HepG2 (cell line): ENCODE results near the gene LYRM4. TPM values are rescaled to one million over a fixed set of nuclear protein-coding genes. Genes with fewer than 3 reads are reported as not detected.
A peak's percentile ranks its signal among the peaks of the same experiment; 100 is the strongest.

Experiments
- ASH2L ChIP-seq: fragments of 300-600, 200-600 bp; sonication (generic); IDR thresholded peaks from 2 replicates; pipeline ENCODE4 v1.7.0; 2017; ENCODE audit warnings: low read depth, mild to moderate bottlenecking, moderate library complexity, mixed read lengths, low read length; ENCODE audit not compliant: insufficient read length
- MBNL3 ChIP-seq: fragments of 250-450 bp; sonication (Bioruptor Pico); conservative IDR thresholded peaks from 2 replicates; pipeline ENCODE4 v1.8.0; 2022; ENCODE audit warnings: mild to moderate bottlenecking, inconsistent platforms
- NCOA1 ChIP-seq: sonication (generic); formaldehyde crosslinking; IDR thresholded peaks from 2 replicates; pipeline ENCODE4 v1.9.0; 2021; ENCODE audit warnings: missing genetic modification reagents
- NFIC ChIP-seq: IDR thresholded peaks from 2 replicates; pipeline ENCODE4 v1.6.1; 2012; ENCODE audit warnings: mild to moderate bottlenecking, low read length, inconsistent platforms
- NR2C2 ChIP-seq: sonication (generic); formaldehyde crosslinking; IDR thresholded peaks from 2 replicates; pipeline ENCODE4 v1.4.0; 2020; ENCODE audit warnings: missing genetic modification reagents, mild to moderate bottlenecking, moderate library complexity, borderline replicate concordance
- RBM22 ChIP-seq: fragments of 200-400 bp; formaldehyde crosslinking; optimal IDR thresholded peaks from 2 replicates; pipeline ENCODE3; 2017; ENCODE audit warnings: mild to moderate bottlenecking, low read length, moderate library complexity
- RORA ChIP-seq: sonication (generic); formaldehyde crosslinking; IDR thresholded peaks from 2 replicates; pipeline ENCODE4 v1.5.0; 2020; ENCODE audit warnings: mild to moderate bottlenecking, missing genetic modification reagents, moderate library complexity
- SIN3A ChIP-seq: IDR thresholded peaks from 2 replicates; pipeline ENCODE4 v1.6.1; 2011; ENCODE audit warnings: low read depth, mild to moderate bottlenecking, control low read depth, low read length, borderline replicate concordance
- SRSF4 ChIP-seq: fragments of 200-400 bp; formaldehyde crosslinking; IDR thresholded peaks from one replicate; pipeline ENCODE4 v1.6.1; 2018; ENCODE audit warnings: mild to moderate bottlenecking, low read depth, low read length, moderate library complexity; ENCODE audit not compliant: poor library complexity, severe bottlenecking
- STAG1 ChIP-seq: sonication (generic); formaldehyde crosslinking; IDR thresholded peaks from 2 replicates; pipeline ENCODE4 v1.4.0; 2020; ENCODE audit warnings: missing genetic modification reagents
- TCF7 ChIP-seq: sonication (generic); IDR thresholded peaks from 2 replicates; pipeline ENCODE4 v1.6.1; 2016; ENCODE audit warnings: antibody characterized with exemption, low read depth
- THYN1 ChIP-seq: sonication (generic); formaldehyde crosslinking; IDR thresholded peaks from 2 replicates; pipeline ENCODE4 v1.8.1; 2023; ENCODE audit warnings: low read depth, mild to moderate bottlenecking, moderate library complexity, missing genetic modification reagents, borderline replicate concordance
- ZNF180 ChIP-seq: sonication (generic); formaldehyde crosslinking; IDR thresholded peaks from 2 replicates; pipeline ENCODE4 v1.4.0; 2020; ENCODE audit warnings: low read depth, missing genetic modification reagents, borderline replicate concordance
- ZNF232 ChIP-seq: sonication (generic); formaldehyde crosslinking; IDR thresholded peaks from 2 replicates; pipeline ENCODE4 v1.4.0; 2020; ENCODE audit warnings: missing genetic modification reagents, borderline replicate concordance
- ZNF251 ChIP-seq: sonication (generic); formaldehyde crosslinking; IDR thresholded peaks from 2 replicates; pipeline ENCODE4 v1.9.0; 2021; ENCODE audit warnings: mild to moderate bottlenecking, missing genetic modification reagents
- ZNF484 ChIP-seq: sonication (generic); formaldehyde crosslinking; IDR thresholded peaks from 2 replicates; pipeline ENCODE4 v1.5.1; 2020; ENCODE audit warnings: mild to moderate bottlenecking, low read depth, missing genetic modification reagents, borderline replicate concordance
- ZNF557 ChIP-seq: sonication (generic); formaldehyde crosslinking; IDR thresholded peaks from 2 replicates; pipeline ENCODE4 v1.4.0; 2020; ENCODE audit warnings: missing genetic modification reagents
- ZNF605 ChIP-seq: sonication (generic); formaldehyde crosslinking; IDR thresholded peaks from 2 replicates; pipeline ENCODE4 v1.8.0; 2022; ENCODE audit warnings: mild to moderate bottlenecking, missing genetic modification reagents
- ZNF629 ChIP-seq: sonication (generic); formaldehyde crosslinking; conservative IDR thresholded peaks from 2 replicates; pipeline ENCODE4 v1.5.0; 2020; ENCODE audit warnings: missing genetic modification reagents
- ZNF670 ChIP-seq: sonication (generic); formaldehyde crosslinking; IDR thresholded peaks from 2 replicates; pipeline ENCODE4 v1.8.0; 2022; ENCODE audit warnings: mild to moderate bottlenecking, missing genetic modification reagents, borderline replicate concordance
- ZNF713 ChIP-seq: sonication (generic); formaldehyde crosslinking; IDR thresholded peaks from 2 replicates; pipeline ENCODE4 v1.4.0; 2020; ENCODE audit warnings: mild to moderate bottlenecking, missing genetic modification reagents
- ZSCAN29 ChIP-seq: sonication (generic); formaldehyde crosslinking; conservative IDR thresholded peaks from 2 replicates; pipeline ENCODE4 v1.4.0; 2020; ENCODE audit warnings: mild to moderate bottlenecking, missing genetic modification reagents
- polyA plus RNA-seq, 8 experiments: library from polyadenylated mRNA; depleted of rRNA in 3 of 8; stranded (reverse) in 7 of 8; unstranded in 1 of 8; fragments of >200 nt; fragmentation: Illumina TruSeq in 4 of 8; extraction: Trizol in 4 of 8; gene quantifications; 2 replicates each; pipeline versions ENCODE4 v1.2.1 to v1.2.3, GENCODE V29; 2011 to 2016; ENCODE audit warnings: low read depth in 4 of 8, missing spikeins in 1 of 8, mixed read lengths in 1 of 8; ENCODE audit not compliant: insufficient read depth in 1 of 8
- total RNA-seq, 5 experiments: library from RNA; depleted of rRNA; stranded (reverse); fragments of >200 nt; fragmentation: Illumina TruSeq; extraction: Trizol; gene quantifications; 2 replicates each; pipeline ENCODE4 v1.2.3, GENCODE V29; 2016; ENCODE audit warnings: low read depth in 1 of 5
- TF ChIP-seq, protein P1 (sequence below): sonication (generic); formaldehyde crosslinking; IDR thresholded peaks from 2 replicates; pipeline ENCODE4 v1.4.0; 2020; ENCODE audit warnings: missing genetic modification reagents
- TF ChIP-seq, protein P2 (sequence below): sonication (generic); formaldehyde crosslinking; IDR thresholded peaks from 2 replicates; pipeline ENCODE4 v1.4.0; 2020; ENCODE audit warnings: missing genetic modification reagents, borderline replicate concordance
- TF ChIP-seq, protein P3 (sequence below): sonication (generic); formaldehyde crosslinking; IDR thresholded peaks from 2 replicates; pipeline ENCODE4 v1.8.1; 2022; ENCODE audit warnings: mild to moderate bottlenecking, missing genetic modification reagents
- TF ChIP-seq, protein P4 (sequence below): sonication (generic); formaldehyde crosslinking; conservative IDR thresholded peaks from 2 replicates; pipeline ENCODE4 v1.4.0; 2020; ENCODE audit warnings: missing genetic modification reagents

Gene LYRM4
- total and polyA plus RNA-seq, 2 of the 13 experiments (the other 11 are each of a cell fraction or from before 2014, with no cell fraction given) = 64.6 to 67.5 TPM

DNA sequence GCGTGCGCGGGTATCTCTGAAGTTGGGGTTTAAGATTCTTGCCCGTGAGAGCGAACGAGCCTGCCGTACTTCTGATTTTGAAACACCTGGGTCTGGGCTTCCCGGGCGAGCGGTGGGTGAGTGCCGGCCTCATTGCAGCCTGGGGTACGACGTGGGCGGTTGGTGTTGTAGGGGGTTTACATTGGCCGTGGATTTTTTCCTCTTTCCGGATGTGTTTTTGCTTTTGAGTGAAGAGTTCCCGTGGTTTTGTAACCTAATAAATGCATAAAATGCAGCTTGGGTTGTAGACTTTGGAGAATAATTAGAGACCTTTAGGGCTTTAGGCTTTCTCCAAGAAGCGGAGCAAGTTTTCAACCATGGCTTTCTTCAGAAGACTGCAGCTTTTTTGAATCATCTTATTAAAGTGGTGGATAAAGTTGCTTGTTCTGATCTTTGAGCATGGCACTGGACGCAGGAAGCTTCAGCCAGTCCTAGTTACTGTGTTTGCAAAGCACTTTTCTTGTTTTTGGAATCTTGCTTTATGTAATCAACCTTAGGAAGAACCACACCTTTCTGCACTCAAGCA lies 877 bp upstream of the LYRM4 start (continued):
- TF ChIP-seq RBM22 = no peak
- no peak for TF ChIP-seq ZNF713
- TF ChIP-seq SIN3A = peak; percentile 34
- TF ChIP-seq, protein P1, sequence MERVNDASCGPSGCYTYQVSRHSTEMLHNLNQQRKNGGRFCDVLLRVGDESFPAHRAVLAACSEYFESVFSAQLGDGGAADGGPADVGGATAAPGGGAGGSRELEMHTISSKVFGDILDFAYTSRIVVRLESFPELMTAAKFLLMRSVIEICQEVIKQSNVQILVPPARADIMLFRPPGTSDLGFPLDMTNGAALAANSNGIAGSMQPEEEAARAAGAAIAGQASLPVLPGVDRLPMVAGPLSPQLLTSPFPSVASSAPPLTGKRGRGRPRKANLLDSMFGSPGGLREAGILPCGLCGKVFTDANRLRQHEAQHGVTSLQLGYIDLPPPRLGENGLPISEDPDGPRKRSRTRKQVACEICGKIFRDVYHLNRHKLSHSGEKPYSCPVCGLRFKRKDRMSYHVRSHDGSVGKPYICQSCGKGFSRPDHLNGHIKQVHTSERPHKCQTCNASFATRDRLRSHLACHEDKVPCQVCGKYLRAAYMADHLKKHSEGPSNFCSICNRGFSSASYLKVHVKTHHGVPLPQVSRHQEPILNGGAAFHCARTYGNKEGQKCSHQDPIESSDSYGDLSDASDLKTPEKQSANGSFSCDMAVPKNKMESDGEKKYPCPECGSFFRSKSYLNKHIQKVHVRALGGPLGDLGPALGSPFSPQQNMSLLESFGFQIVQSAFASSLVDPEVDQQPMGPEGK (CRISPR knock-in tag) = no peak
- TF ChIP-seq, protein P2, sequence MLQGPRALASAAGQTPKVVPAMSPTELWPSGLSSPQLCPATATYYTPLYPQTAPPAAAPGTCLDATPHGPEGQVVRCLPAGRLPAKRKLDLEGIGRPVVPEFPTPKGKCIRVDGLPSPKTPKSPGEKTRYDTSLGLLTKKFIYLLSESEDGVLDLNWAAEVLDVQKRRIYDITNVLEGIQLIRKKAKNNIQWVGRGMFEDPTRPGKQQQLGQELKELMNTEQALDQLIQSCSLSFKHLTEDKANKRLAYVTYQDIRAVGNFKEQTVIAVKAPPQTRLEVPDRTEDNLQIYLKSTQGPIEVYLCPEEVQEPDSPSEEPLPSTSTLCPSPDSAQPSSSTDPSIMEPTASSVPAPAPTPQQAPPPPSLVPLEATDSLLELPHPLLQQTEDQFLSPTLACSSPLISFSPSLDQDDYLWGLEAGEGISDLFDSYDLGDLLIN = no peak
- TF ChIP-seq, protein P3, sequence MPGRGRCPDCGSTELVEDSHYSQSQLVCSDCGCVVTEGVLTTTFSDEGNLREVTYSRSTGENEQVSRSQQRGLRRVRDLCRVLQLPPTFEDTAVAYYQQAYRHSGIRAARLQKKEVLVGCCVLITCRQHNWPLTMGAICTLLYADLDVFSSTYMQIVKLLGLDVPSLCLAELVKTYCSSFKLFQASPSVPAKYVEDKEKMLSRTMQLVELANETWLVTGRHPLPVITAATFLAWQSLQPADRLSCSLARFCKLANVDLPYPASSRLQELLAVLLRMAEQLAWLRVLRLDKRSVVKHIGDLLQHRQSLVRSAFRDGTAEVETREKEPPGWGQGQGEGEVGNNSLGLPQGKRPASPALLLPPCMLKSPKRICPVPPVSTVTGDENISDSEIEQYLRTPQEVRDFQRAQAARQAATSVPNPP (CRISPR knock-in tag) = no peak
- no peak for TF ChIP-seq RORA (CRISPR knock-in tag)
- no peak for TF ChIP-seq ZSCAN29 (CRISPR knock-in tag)
- peak; percentile 26 for TF ChIP-seq ASH2L
- no peak for TF ChIP-seq THYN1 (CRISPR knock-in tag)
- no peak for TF ChIP-seq ZNF670 (CRISPR knock-in tag)
- TF ChIP-seq ZNF251 = no peak
- TF ChIP-seq, protein P4, sequence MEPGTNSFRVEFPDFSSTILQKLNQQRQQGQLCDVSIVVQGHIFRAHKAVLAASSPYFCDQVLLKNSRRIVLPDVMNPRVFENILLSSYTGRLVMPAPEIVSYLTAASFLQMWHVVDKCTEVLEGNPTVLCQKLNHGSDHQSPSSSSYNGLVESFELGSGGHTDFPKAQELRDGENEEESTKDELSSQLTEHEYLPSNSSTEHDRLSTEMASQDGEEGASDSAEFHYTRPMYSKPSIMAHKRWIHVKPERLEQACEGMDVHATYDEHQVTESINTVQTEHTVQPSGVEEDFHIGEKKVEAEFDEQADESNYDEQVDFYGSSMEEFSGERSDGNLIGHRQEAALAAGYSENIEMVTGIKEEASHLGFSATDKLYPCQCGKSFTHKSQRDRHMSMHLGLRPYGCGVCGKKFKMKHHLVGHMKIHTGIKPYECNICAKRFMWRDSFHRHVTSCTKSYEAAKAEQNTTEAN = no peak
- TF ChIP-seq ZNF484 = no peak
- TF ChIP-seq NCOA1 (CRISPR knock-in tag) = no peak
- 0 out of 2 replicates have a peak, but pooled peaks have one; percentile 3 for TF ChIP-seq NR2C2
- TF ChIP-seq ZNF180 (CRISPR knock-in tag) = no peak
- TF ChIP-seq NFIC = peak; percentile 39; the same call in 1 of the 2 replicates
- TF ChIP-seq STAG1 (CRISPR knock-in tag) = no peak
- TF ChIP-seq ZNF557 (CRISPR knock-in tag) = no peak
- TF ChIP-seq ZNF232 = no peak
- no peak for TF ChIP-seq ZNF629
- TF ChIP-seq SRSF4 = no peak
- TF ChIP-seq MBNL3 (CRISPR knock-in tag) = no peak
- TF ChIP-seq ZNF605 (CRISPR knock-in tag) = peak; percentile 85
- TF ChIP-seq TCF7 = no peak
